Uterus (tissue), 4 donors: ENCODE measurements around the gene SMPDL3A. TPM values are rescaled to one million over a fixed set of nuclear protein-coding genes. Genes with fewer than 3 reads are reported as not detected.

Experiments
- DNase-seq, 2 donors: peaks; one replicate each; pipeline ENCODE4 v3.0.0-alpha.2; 2019 to 2020
- H3K27ac ChIP-seq, 2 donors: fragments of 200-600 bp; sonication (generic); 1 replicate in 1 of 2; 2 replicates in 1 of 2; pipeline ENCODE4 v1.5.1; 2016 to 2018
- H3K27me3 ChIP-seq, 2 donors: fragments of 200-600 bp; sonication (generic); one replicate each; pipeline ENCODE4 v1.5.1; 2018 to 2019; ENCODE audit warnings: control low read depth in 1 of 2
- H3K36me3 ChIP-seq, 2 donors: fragments of 200-600 bp; sonication (generic); one replicate each; pipeline ENCODE4 v1.5.1; 2019; ENCODE audit warnings: control low read depth in 1 of 2
- H3K4me1 ChIP-seq, 2 donors: fragments of 200-600 bp; sonication (generic); one replicate each; pipeline ENCODE4 v1.5.1; 2018 to 2019; ENCODE audit warnings: control low read depth in 1 of 2
- H3K4me3 ChIP-seq, 2 donors: fragments of 200-600 bp; sonication (generic); 1 replicate in 1 of 2; 2 replicates in 1 of 2; pipeline ENCODE4 v1.5.1; 2018 to 2019; ENCODE audit warnings: mild to moderate bottlenecking in 1 of 2
- H3K9me3 ChIP-seq, 2 donors: fragments of 200-600 bp; sonication (generic); one replicate each; pipeline ENCODE4 v1.5.1; 2019; ENCODE audit warnings: control low read depth in 1 of 2
- CTCF ChIP-seq, 4 experiments: fragments of 200-600 bp in 2 of 4; fragments of 450-650 bp in 2 of 4; sonication (generic) in 2 of 4; IDR thresholded peaks; one replicate each; pipeline ENCODE4 v1.5.1; 2016 to 2019; ENCODE audit warnings: antibody characterized with exemption in 4 of 4, mild to moderate bottlenecking in 2 of 4, moderate library complexity in 1 of 4
- POLR2A ChIP-seq, 2 donors: fragments of 450-650 bp; IDR thresholded peaks; one replicate each; pipeline ENCODE4 v1.6.1; 2016; ENCODE audit warnings: antibody characterized with exemption in 2 of 2, mild to moderate bottlenecking in 1 of 2, moderate library complexity in 1 of 2
- intact Hi-C: fragments of 100-400 bp; cut with DNase I; formaldehyde crosslinking; loops from one replicate; pipeline ENCODE4 v1.15.1; 2023; ENCODE audit warnings: low total_unique reads
- total RNA-seq, 4 donors: library from RNA; depleted of rRNA in 3 of 4; stranded (reverse); fragments of >200 nt in 3 of 4; gene quantifications; one replicate each; pipeline versions ENCODE4 v1.1.0 to v1.2.4, GENCODE V29; 2014 to 2023
- donor health status: DM: yes; HTN: yes; CAD: no.

Gene SMPDL3A
- total RNA-seq, 4 donors from 2014 or later: 4.1 to 18.7 (median 13.3) TPM

GRCh38 chr6:122809691-122810090, 20.6 kb downstream of the SMPDL3A start:
- H3K4me3 ChIP-seq: no peak overlapping the region
- H3K27me3 ChIP-seq: no peaks in the 10 kb centered on the region
- H3K4me1 ChIP-seq: no peaks in the 10 kb centered on the region
- H3K27ac ChIP-seq: no peak overlapping the region
- TF ChIP-seq POLR2A (IDR thresholded peaks at IDR 0.05) (no peak), CTCF (IDR thresholded peaks at IDR 0.05) (no peak)
- no peak for DNase-seq
- H3K36me3 ChIP-seq: no peaks in the 10 kb centered on the region
- intact Hi-C loops: no loop called here
- no peaks in the 10 kb centered on the region for H3K9me3 ChIP-seq

GRCh38 chr6:122810189-122810588, 21.1 kb downstream of the SMPDL3A start:
- no peaks in the 10 kb centered on the region for H3K27me3 ChIP-seq
- TF ChIP-seq CTCF (IDR thresholded peaks at IDR 0.05): no peak
- no peak for TF ChIP-seq POLR2A (IDR thresholded peaks at IDR 0.05)
- H3K27ac ChIP-seq: no peak overlapping the region
- intact Hi-C loops: no loop called here
- H3K4me1 ChIP-seq: no peaks in the 10 kb centered on the region
- H3K36me3 ChIP-seq: no peaks in the 10 kb centered on the region
- no peak for DNase-seq
- H3K4me3 ChIP-seq: no peak overlapping the region
- no peaks in the 10 kb centered on the region for H3K9me3 ChIP-seq

GRCh38 chr6:122817358-122817757, 28.3 kb downstream of the SMPDL3A start:
- Histone ChIP-seq H3K36me3 (no peaks in the 10 kb centered on the region), H3K4me1 (no peaks in the 10 kb centered on the region), H3K27ac (no peak overlapping the region), H3K27me3 (no peaks in the 10 kb centered on the region), H3K9me3 (no peaks in the 10 kb centered on the region), H3K4me3 (no peak overlapping the region)
- DNase-seq: no peak
- intact Hi-C loops: no loop called here
- TF ChIP-seq POLR2A (IDR thresholded peaks at IDR 0.05) (no peak), CTCF (IDR thresholded peaks at IDR 0.05) (no peak)

DNA sequence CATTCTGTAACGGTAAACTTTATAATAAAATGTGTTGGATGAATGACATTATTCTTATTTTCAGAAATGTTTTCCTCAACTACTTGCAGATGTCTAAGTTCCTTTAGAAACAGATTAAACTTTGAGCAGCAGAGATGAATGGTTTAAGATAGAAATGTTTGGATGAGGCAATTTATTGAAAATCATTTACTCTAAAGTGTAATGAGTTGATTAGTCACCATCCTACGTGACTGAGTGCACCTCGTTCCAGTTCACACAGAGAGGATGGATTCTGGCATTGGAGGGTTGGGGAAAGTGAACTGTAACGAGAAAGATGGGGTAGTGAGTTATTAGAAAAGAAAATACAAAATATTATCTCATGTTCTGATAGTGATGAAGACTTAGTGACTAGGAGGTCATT, 28.7 kb downstream of the SMPDL3A start:
- H3K27ac ChIP-seq: no peak overlapping the region
- DNase-seq: no peak
- H3K9me3 ChIP-seq: no peaks in the 10 kb centered on the region
- no peak overlapping the region for H3K4me3 ChIP-seq
- no peaks in the 10 kb centered on the region for H3K27me3 ChIP-seq
- no peaks in the 10 kb centered on the region for H3K36me3 ChIP-seq
- no peaks in the 10 kb centered on the region for H3K4me1 ChIP-seq
- no peak for TF ChIP-seq CTCF (IDR thresholded peaks at IDR 0.05)
- no peak for TF ChIP-seq POLR2A (IDR thresholded peaks at IDR 0.05)
- intact Hi-C loops: no loop called here

GRCh38 chr6:122818866-122819265, 29.8 kb downstream of the SMPDL3A start:
- Histone ChIP-seq H3K27ac (no peak overlapping the region), H3K4me1 (no peaks in the 10 kb centered on the region), H3K9me3 (no peaks in the 10 kb centered on the region), H3K4me3 (no peak overlapping the region), H3K27me3 (no peaks in the 10 kb centered on the region), H3K36me3 (no peaks in the 10 kb centered on the region)
- TF ChIP-seq CTCF (IDR thresholded peaks at IDR 0.05): no peak
- no peak for TF ChIP-seq POLR2A (IDR thresholded peaks at IDR 0.05)
- DNase-seq: no peak
- intact Hi-C loops: no loop called here
